Sigmoid colon (tissue), 4 donors: ENCODE data around the gene SPRED2.

ENCODE experiments used
- EP300 ChIP-seq, 4 donors: sonication (generic); formaldehyde crosslinking; IDR thresholded peaks; one replicate each; pipeline ENCODE4 v1.6.1; 2017; ENCODE audit warnings: antibody characterized with exemption in 4 of 4
- POLR2A ChIP-seq, 2 donors: fragments of 450-650 bp; IDR thresholded peaks; one replicate each; pipeline ENCODE4 v1.6.1; 2016; ENCODE audit warnings: antibody characterized with exemption in 2 of 2, mild to moderate bottlenecking in 2 of 2, moderate library complexity in 2 of 2
- TF ChIP-seq, protein P1 (sequence below), 4 experiments: fragments of 450-650 bp in 3 of 4; fragments of 200-600 bp in 1 of 4; IDR thresholded peaks; one replicate each; pipeline ENCODE4 v1.5.1; 2016 to 2019; ENCODE audit warnings: antibody characterized with exemption in 4 of 4, mild to moderate bottlenecking in 3 of 4, moderate library complexity in 2 of 4

DNA sequence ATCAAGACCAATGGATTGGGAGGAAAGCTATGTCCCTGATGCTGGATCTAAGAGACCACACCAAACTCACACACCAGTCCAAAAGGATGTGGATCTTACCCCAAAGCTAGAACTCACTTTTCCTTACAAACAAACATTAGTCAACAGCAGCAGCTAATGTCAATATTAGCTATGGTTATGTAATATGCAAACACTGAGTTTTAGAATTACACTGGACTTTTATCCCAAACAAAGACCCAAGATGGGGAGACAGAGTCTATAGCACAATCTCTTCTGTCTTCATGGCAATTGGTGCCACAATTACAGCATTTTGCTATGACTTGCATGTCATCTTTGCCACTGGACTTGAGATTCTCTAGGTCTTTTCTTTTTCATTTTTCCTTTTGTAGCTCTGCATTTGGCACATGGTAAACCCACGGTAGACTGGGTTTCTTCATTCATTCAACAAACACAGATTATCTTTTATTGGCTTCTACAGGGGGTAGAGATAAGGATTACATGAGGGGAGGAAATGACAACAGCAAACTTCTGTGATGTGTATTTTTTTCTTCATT is 59.0 kb downstream of the SPRED2 start:
- TF ChIP-seq, protein P1, sequence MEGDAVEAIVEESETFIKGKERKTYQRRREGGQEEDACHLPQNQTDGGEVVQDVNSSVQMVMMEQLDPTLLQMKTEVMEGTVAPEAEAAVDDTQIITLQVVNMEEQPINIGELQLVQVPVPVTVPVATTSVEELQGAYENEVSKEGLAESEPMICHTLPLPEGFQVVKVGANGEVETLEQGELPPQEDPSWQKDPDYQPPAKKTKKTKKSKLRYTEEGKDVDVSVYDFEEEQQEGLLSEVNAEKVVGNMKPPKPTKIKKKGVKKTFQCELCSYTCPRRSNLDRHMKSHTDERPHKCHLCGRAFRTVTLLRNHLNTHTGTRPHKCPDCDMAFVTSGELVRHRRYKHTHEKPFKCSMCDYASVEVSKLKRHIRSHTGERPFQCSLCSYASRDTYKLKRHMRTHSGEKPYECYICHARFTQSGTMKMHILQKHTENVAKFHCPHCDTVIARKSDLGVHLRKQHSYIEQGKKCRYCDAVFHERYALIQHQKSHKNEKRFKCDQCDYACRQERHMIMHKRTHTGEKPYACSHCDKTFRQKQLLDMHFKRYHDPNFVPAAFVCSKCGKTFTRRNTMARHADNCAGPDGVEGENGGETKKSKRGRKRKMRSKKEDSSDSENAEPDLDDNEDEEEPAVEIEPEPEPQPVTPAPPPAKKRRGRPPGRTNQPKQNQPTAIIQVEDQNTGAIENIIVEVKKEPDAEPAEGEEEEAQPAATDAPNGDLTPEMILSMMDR (IDR thresholded peaks at IDR 0.05) = no peak
- no peak for TF ChIP-seq EP300 (IDR thresholded peaks at IDR 0.05)
- no peak for TF ChIP-seq POLR2A (IDR thresholded peaks at IDR 0.05)
